HG03575 (cell line): ENCODE data around the gene CNPY1.
A peak's percentile ranks its signal among the peaks of the same experiment; 100 is the strongest.

ENCODE experiments used
- ATAC-seq: cut with Tn5 transposase; IDR thresholded peaks from one replicate; pipeline ENCODE4 v1.9.1; 2021; ENCODE audit not compliant: unreplicated experiment, insufficient number of reproducible peaks, low FRiP score; ENCODE audit errors: extremely low read depth

CNPY1 gene

DNA sequence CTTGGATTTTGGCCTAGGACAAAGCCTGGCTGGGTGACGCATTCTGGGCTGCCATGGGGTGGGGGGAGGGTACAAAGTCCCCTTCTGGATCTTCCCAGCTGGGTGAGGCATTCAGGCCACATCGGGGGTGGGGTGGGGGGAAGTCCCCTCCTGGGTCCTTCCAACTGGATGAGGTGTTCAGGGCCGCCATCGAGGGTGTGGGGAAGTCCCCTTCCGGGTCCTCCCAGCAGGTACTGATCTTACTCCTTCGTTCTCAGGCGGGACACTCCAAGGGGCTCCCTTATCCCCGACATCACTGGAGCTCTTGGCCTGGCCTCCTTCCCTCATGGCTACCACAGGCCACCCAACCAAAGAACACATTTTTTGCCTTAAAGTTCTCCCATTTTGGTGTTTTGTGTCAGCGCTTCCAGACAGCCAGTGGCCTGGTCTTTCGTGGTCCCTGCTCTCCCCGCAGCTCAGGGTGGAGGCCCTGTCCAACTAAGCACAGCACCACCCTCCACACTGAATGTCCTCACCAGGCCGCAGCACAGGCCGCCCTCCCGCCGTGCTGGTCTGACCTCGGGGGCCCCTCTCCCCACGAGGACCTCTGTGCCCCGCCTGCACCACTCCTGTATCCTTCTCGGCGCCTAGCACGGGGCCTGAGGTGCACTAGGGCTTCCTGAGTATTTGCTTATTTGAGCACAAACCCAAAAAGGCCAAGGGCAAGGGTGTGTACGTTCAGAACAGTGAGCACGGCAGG, 49.9 kb downstream of the CNPY1 start:
- ATAC-seq = no peak

DNA sequence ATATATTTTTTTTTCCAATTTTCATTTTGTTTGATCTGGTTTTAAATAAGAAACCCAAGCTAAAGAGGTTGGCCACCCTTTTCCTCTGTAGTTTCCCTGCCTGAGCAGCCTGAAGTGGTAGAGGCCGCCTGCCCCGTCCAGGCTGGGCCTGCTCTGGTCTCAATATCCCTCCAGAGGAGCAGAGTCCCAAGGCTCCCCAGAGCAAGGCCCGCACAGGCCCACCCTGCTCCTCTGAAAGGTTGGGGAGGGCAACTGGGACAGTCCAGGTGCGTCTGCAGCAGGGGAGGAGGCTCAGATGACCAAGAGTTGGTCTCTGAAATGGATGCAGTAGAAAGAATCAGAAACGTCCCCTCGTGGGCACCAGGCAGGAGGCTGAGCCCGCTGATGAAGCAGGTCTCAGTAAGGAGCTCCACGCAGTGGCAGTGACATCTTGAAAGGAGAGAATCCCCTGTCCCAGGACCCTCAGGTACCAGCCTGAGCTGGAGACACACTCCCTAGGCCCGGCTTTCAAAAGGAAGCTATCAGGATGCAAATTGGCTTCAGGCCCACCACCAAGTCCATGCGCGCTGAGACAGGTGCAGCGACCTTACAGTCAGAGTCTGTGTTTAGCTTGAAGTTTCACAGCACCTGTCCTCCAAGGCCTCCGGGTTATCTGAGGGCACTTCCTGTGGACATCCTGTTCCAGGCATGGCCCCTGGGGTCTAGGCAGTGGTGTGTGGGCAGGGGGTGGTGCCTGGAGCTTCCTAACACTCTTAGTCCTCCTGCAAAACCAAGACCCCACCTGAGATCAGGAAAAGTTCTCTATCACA, 50.7 kb downstream of the CNPY1 start:
- no peak for ATAC-seq

DNA sequence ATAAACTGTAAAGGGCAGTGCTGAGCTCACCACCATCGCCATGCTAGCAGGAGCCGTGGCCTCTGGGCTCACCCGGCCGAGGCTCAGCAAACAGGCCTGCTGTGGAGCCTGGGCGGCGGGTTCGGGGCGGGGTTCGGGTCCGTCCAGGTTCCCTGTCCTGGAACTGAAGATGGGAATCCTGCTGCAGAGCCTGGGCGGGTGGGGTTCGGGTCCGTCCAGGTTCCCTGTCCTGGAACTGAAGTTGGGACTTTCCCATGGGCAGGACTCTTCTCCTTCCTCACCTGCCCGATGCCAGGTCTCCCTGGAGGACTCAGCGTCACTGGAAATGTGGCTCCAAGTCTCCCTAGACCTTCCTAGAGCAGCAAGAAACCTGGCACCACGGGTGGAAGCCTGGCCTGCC, 51.8 kb downstream of the CNPY1 start:
- ATAC-seq = no peak

DNA sequence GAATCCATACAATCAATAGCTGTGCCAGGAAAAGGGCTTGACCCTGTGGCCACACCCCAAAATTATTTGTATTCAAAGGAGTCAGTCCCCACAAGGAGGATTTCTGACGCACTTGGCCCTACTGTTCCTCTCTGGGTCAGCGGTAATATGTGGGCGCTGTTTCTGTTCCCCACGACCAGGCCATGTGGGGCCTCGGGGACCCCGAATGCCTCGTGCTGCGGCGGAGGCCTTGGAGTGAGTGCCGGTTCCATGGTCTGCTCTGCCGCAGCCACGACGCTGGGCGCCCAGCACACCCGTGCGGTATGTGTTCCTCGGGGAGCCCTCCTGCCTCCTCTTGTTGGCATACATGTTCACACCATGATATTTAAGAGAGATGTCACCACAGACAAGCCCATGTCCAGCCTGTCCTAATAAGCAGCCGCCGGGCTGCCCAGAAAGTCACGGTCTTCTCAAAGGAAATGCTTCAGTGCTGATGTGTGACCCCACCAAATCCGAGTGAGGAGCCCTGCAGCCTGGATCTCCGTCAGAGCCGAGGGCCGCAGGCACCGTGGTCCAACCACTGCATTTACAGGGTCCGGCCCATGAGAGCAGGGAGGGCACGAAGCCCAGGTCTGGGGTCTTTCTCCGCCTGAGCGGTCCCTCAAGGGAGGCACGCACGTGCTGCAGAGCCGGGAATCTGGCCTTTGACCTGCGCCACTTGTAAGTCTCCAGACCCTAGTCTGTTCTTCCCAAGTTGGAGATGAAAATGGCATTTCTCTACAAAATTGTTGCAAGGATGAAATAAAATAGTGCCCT, 52.4 kb downstream of the CNPY1 start:
- ATAC-seq = no peak

DNA sequence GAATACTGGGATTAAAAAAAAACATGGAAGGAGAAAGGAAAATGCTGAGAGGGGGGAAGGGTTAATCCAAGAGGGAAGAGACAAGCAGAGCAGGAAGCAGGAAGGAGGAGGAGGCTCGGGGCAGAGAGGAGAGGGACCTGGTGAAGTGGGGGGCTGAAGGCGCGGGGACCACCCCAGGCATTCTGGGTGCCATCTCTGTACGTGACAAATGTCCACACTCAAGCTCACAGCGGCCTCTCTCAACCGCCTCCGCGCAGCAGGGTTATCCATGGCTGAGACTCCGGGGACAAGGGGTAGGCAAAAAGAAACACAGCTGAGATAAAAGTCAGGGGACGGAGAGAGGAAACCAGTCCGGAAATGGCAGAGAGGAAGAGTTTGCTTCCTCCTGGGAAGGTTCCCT, 54.5 kb downstream of the CNPY1 start:
- no peak for ATAC-seq

DNA sequence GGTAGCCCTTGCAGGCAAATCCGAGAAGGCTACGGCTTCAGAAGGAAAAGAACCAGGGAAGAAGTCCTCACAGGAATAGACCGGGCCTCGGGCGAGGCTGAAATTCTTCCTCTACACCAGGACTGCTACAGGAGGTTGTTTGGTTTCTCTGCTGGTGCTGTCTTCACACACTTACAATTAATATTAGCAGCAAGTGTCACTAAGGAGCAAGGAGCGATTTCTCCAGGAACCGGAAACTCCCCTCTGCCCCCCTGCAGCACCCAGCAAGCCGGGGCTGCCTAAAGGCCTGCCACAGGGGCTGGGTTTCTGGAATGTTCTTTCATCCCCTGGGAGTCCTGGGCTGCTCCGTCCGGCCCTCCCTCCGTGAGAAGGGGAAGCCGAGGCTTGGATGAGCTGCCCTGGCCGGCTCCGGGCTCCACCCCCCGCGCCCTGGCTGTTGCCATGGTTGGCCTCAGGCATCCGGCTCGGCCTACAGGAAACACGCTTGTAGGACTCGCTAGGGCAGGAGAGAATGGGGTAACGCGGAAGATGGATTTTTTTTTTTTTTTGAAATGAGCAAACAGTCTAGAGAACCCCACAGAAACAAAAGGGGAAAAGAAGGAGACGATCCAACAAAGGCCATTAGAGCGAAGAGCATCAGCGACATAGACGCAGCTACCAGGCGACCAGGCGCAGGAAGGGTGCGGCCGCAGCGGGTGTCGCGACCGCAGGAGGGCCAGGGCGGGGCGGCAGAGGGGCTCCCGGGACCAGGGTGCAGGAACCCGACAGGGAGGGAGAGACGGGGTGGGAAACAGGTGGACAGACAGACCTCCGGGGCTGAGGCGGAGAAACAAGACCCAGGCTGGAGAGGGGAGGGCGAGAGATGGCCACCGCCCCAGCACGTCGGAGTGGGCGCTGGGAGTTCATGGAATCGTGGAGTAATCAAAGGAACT, 55.4 kb downstream of the CNPY1 start:
- peak; percentile 60 for ATAC-seq

DNA sequence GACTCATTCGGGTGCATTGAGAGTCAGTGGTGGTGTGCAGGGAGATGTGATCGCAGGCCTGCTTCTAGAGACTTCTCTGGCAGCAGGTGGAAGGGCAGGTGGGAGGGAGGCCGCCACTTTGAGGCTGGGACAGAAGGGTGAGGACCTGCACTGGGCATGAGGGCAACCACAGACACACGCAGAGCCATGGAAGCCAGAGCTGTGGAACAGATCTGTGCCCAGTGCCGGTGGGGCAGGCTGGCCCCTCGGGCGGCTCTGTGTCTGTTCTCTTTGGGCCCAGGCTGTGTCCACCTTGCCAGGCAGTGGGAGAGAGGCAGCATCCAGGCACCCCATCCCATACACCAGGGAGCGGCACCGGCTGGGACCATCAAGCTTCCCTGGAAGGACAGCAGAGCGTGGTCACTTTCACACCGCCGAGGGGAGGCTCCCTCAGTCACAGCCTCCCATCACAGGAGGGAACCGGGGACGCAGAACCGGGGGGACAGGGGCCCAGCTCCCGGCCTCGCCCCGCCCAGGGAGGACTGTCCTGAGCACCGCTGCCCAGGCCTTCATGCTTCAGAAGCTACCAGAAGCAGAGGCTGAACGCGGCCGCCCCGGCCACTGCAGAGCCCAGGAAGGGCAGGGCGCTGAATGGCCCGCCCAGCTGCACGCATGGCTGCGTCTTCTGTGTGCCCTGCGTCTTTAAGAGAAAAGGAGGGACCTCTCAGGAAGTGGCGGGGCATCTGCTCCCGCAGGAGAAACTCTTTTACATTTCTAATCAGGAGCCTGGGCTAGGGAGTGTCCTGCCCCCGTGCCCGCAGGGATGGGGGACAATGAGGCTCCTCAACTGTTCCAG, 56.3 kb downstream of the CNPY1 start:
- ATAC-seq = no peak

DNA sequence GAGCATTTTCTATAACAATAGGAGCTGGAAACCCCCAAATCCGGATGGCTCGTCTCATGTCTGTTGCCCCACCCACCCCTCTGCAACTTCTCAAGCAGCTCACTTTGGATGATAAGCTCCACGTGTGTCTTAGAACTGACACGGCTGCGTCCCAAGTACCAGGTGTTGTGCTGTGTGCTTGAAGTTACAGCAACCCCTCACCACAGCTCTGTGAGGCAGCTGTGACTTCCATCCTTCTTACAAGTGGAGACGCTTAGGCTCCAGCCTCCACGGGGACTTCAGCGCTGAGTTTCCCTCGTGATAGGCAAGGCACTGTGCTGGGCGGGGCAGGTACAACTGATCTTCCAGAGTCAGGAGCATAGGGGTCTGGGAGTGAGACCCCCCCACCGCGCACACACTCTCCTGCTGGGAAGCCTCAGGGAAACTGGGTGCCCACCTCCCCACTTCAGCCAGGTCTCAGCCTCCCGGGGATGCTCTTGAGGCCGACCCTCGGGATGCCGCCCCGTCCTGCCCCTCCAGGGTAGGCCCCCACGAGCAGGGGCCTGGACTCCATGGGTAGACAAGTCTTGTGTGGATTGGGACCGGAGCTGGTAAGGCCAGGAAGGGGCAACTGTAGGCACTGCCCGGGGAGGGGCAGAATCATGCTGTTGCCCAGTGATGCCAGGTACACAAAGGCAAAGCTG, 57.1 kb downstream of the CNPY1 start:
- ATAC-seq = no peak

DNA sequence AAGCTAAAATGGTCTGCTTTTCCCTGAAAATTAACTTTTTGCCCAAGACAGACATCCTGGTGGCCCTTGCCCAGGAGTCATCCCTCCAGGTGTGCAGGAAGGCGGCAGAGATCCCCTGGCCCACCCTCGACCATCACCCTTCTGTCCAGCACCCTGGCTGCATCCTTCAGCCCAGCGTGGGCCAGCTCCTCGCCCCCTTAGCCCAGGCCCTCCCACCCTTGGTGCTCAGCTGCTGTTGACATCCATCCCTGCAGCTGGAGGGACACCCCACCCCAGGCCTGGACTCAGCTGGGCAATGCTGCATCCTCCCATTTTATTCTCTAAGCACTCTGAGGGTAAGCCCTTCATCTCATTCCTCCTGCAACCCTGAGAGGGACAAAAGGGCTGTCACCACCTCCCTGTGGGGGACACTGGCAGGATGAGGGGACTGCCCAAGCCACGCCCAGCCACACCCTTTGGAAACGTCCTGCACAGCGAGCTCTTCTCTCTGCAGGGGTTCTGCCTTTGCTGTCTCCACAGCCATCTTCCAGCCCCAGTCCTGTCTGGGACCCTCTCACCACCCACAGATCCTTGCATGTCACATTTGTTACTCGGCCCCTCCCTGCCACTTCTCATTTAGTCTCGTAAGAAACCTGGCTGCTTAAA, 57.8 kb downstream of the CNPY1 start:
- ATAC-seq = no peak

DNA sequence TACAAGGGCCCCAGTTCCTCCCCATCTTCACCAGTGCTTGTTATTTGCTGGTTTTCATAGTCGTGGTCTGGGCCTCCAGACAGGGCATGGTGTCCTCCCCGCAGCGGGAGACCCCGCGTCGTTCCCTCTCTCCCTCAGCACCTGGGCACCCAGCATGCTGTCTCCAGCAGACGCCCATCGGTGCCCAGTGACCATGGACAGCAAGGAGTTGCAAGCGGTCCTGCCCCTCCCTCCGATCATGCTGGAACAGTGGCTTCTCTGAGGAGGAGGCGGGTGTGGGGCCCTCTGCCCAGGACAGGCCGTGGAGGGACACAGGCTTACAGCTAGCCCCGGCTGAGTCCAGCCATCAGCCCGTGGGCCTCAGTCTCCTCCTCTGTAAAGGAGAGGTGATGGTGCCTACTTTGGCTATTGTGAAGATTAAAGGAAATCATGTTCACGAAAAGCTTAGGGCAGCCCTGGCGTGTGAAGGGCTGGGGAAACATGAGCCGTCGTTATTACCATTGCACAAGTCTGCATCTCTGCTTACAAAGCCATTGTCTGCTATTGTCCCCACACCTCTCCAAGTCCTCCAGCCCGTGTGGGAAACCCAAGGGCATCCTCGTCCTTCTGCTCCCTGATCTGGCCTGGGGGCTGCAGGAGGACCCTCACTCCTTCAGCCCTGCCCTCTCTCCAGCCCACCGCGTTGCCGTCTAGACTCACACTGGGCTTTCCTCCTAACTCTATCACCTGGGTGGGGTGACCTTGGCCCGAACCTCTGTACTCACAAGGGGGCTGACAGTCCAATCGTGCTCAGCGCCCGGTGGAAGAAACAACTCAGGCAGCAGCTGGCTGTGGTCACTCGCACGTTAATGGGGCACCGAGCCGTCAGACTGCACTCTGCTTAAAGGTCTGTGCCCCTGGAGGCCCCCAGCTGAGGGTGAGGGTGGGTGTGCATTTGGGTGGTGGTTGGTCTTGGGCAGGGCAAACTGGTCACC, 58.6 kb downstream of the CNPY1 start:
- no peak for ATAC-seq

DNA sequence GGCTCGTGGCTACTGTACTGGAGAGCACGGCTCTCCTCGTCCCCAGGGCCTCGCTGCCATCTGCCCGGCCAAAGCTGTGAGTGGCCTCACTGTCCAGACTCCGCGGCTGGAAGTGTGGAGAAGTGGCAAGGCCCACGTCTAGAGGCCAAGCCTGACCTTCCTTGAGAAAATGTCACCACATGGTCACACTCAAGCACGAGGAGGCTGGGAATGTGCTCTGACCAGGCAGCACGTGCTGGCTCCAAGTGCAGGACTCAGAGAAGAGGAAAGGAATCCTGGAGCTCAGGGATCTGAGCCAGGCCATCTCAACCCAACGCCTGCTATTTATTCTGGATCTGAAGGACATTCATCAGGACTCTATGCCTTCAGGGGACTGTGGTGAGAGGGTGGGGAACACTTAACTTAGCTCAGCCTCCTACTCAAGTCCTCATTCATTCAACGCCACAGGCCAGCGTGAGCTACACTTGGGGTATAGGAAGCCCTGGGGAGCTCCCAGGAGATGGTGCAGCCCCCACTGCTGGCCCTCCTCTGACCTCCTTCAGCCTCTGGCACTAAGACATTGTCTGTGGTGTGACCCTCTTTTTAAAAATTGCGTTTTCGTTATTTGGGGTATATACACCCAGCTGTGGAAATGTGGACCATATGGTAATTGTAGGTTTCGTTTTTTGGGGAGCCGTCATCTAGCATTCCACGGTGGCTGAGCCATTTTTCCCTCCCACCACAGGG, 59.4 kb downstream of the CNPY1 start:
- no peak for ATAC-seq

DNA sequence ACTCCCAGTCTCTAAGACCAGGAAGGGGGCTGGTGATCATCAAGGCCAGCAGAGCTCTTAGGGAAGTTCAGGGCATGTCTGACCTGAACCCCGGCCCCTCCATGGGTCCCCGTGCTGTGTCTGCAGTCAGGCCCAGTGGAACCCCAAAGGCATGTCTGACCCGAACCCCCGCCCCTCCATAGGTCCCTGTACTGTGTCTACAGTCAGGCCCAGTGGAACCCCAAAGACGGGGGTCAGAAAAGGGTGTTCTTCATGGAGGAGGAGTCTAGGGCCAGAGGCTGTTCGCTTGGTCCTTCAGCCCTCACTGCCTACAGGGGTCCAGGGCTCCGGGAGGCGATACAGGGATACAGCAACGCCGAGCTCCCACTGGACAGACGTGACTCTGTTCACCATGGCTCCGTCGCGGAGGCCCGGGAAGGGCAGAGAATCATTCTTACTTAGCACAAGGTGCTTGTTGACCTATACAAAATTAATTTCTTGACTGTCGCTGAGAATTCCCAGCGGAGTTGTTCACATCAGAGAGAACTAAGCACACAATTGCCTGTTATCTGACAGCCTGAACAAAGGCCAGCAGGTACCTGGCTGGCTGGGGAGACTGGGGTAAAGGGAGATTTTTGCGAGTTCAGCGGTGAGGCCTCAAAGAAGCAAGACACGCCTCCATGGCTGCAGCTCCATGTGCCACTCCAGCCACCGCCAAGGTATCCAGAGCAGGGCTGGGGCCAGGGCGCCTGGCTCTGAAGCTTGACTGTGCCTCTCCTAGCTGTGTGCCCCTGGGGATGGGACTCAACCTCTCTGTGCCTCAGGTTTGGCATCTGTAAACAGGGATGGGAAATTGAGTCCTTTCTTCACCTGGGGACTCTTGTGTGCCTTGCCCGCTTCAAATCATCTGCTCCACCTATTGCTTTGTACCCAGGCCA, 61.6 kb downstream of the CNPY1 start:
- ATAC-seq = no peak

DNA sequence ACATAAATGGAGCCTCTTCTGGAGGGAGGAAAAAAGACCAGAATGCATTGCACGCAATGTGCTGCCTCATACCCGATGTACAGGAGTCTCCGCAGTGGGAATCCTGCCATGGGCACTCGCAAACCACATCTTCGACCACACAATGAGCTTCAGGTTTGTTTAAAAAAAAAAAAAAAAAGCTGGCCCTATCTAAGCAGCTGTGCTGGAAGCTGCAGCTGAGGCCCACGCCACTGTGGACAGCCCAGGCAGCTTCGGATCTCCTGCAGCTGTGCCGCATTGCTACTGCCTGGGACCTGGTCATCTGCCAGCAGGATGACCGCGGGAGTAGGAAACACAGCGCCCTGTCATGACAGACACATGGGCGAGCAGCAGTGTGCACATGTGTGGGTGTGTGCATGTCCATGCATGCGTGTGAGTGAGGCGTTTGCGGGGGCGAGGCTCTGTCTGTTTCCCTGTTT, 62.5 kb downstream of the CNPY1 start:
- ATAC-seq = no peak

DNA sequence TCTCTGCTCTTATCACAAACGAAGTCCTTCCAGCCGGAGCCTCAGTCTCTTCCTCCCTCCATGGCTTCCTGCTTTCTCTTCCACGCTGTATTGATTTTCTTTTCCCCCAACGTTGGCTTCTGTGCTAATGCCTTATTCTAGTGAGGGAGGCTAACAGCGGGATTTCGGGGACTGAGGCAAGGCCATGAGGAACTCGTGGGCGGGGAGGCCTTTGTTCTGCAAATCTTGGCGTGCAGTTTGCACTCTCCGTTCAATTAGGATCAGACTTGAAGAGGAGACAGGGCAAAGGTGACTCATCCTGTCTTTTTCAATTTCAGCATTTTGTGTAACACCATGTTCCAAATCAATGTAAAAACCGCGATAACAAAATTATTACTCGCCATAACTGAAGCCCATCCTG, 63.1 kb downstream of the CNPY1 start:
- no peak for ATAC-seq
